GM15510 (cell line): ENCODE results near the gene POU6F1.
A peak's percentile ranks its signal among the peaks of the same experiment; 100 is the strongest.

Experiments
- POLR2A ChIP-seq: IDR thresholded peaks from 3 replicates; pipeline ENCODE4 v1.6.1; 2011; ENCODE audit warnings: borderline replicate concordance; ENCODE audit not compliant: insufficient read length; ENCODE audit errors: extremely low read depth

The POU6F1 gene

GRCh38 chr12:51238510-51239334, 20.9 kb upstream of the POU6F1 start, which contains the start of gene DAZAP2:
Gene DAZAP2, plus strand, starts transcription at chr12:51238826. Its CDS starts 82 bp downstream, at chr12:51238908.
- TF ChIP-seq POLR2A, result peak; percentile 87

GRCh38 chr12:51238037-51238509, 20.2 kb upstream of the POU6F1 start:
- TF ChIP-seq POLR2A, result no peak

GRCh38 chr12:51234530-51234929, 16.7 kb upstream of the POU6F1 start:
- no peak for TF ChIP-seq POLR2A

- no peak for TF ChIP-seq POLR2A
Observed at GRCh38 chr12:51232642-51233041, 14.8 kb upstream of the POU6F1 start.

GRCh38 chr12:51229116-51229809, 11.4 kb upstream of the POU6F1 start:
- TF ChIP-seq POLR2A, result no peak

GRCh38 chr12:51227962-51228361, 10.1 kb upstream of the POU6F1 start:
- no peak for TF ChIP-seq POLR2A

GRCh38 chr12:51225771-51226170, 7.9 kb upstream of the POU6F1 start:
- TF ChIP-seq POLR2A, result no peak

- no peak for TF ChIP-seq POLR2A
Observed at GRCh38 chr12:51225234-51225633, 7.4 kb upstream of the POU6F1 start.

- no peak for TF ChIP-seq POLR2A
Observed at GRCh38 chr12:51224625-51225024, 6.8 kb upstream of the POU6F1 start.

- no peak for TF ChIP-seq POLR2A
Observed at GRCh38 chr12:51222461-51222860, 4.6 kb upstream of the POU6F1 start.

GRCh38 chr12:51219322-51219721, 1.5 kb upstream of the POU6F1 start:
- no peak for TF ChIP-seq POLR2A

GRCh38 chr12:51218607-51219161, 822 bp upstream of the POU6F1 start:
- no peak for TF ChIP-seq POLR2A

GRCh38 chr12:51217133-51217967, 512 bp downstream of the POU6F1 start:
- TF ChIP-seq POLR2A, result no peak

GRCh38 chr12:51216642-51217041, 1.2 kb downstream of the POU6F1 start:
- TF ChIP-seq POLR2A, result no peak

GRCh38 chr12:51214895-51215294, 3.0 kb downstream of the POU6F1 start:
- no peak for TF ChIP-seq POLR2A

- TF ChIP-seq POLR2A, result no peak
Observed at GRCh38 chr12:51210690-51211395, 7.0 kb downstream of the POU6F1 start.
